Ishikawa (cell line): Measurements from ENCODE around the gene GRM7.

ENCODE experiments used
- CEBPB ChIP-seq: IDR thresholded peaks from 2 replicates; pipeline ENCODE4 v1.6.1; 2012
- CREB1 ChIP-seq: IDR thresholded peaks from 2 replicates; pipeline ENCODE4 v1.6.1; 2012; ENCODE audit warnings: low read depth
- EGR1 ChIP-seq: IDR thresholded peaks from 2 replicates; pipeline ENCODE4 v1.6.1; 2012
- EP300 ChIP-seq: IDR thresholded peaks from 2 replicates; pipeline ENCODE4 v1.6.1; 2012; ENCODE audit warnings: borderline replicate concordance
- FOXM1 ChIP-seq: IDR thresholded peaks from 2 replicates; pipeline ENCODE4 v1.6.1; 2012; ENCODE audit warnings: low read depth, borderline replicate concordance
- MAX ChIP-seq: IDR thresholded peaks from 2 replicates; pipeline ENCODE4 v1.6.1; 2012
- NFIC ChIP-seq: IDR thresholded peaks from 2 replicates; pipeline ENCODE4 v1.6.1; 2012
- RAD21 ChIP-seq: IDR thresholded peaks from 2 replicates; pipeline ENCODE4 v1.6.1; 2012; ENCODE audit warnings: low read depth
- REST ChIP-seq: IDR thresholded peaks from 2 replicates; pipeline ENCODE4 v1.6.1; 2012; ENCODE audit warnings: low read depth, mild to moderate bottlenecking
- TAF1 ChIP-seq: IDR thresholded peaks from 2 replicates; pipeline ENCODE4 v1.6.1; 2012; ENCODE audit warnings: low read depth, mild to moderate bottlenecking
- TCF12 ChIP-seq: IDR thresholded peaks from 2 replicates; pipeline ENCODE4 v1.6.1; 2012; ENCODE audit warnings: low read depth
- TEAD4 ChIP-seq: IDR thresholded peaks from 2 replicates; pipeline ENCODE4 v1.6.1; 2012
- USF1 ChIP-seq: IDR thresholded peaks from 2 replicates; pipeline ENCODE4 v1.6.1; 2012
- YY1 ChIP-seq: IDR thresholded peaks from 2 replicates; pipeline ENCODE4 v1.6.1; 2012; ENCODE audit warnings: low read depth
- ZBTB7A ChIP-seq: IDR thresholded peaks from 2 replicates; pipeline ENCODE4 v1.6.1; 2012; ENCODE audit warnings: low read depth

Gene GRM7

GRCh38 chr3:7574435-7574834 lies 713.5 kb downstream of the GRM7 start:
- TF ChIP-seq ZBTB7A (no peak), RAD21 (no peak), YY1 (no peak), FOXM1 (no peak), EGR1 (no peak)

GRCh38 chr3:7576071-7576470 lies 715.2 kb downstream of the GRM7 start:
- no peak for TF ChIP-seq TAF1
- no peak for TF ChIP-seq NFIC

- TF ChIP-seq EP300 = no peak
- TF ChIP-seq CEBPB = no peak
- no peak for TF ChIP-seq RAD21
Observed at GRCh38 chr3:7576506-7576905, 715.6 kb downstream of the GRM7 start.

- no peak for TF ChIP-seq TCF12
- TF ChIP-seq RAD21 = no peak
- TF ChIP-seq USF1 = no peak
- no peak for TF ChIP-seq CREB1
- no peak for TF ChIP-seq ZBTB7A
- no peak for TF ChIP-seq EGR1
- no peak for TF ChIP-seq EP300
- no peak for TF ChIP-seq YY1
- no peak for TF ChIP-seq NFIC
- TF ChIP-seq TAF1 = no peak
- no peak for TF ChIP-seq FOXM1
- TF ChIP-seq CEBPB = no peak
- no peak for TF ChIP-seq MAX
- TF ChIP-seq REST = no peak
- no peak for TF ChIP-seq TEAD4
Observed at GRCh38 chr3:7577513-7577912, 716.6 kb downstream of the GRM7 start.

- TF ChIP-seq FOXM1 = no peak
- no peak for TF ChIP-seq TEAD4
- TF ChIP-seq CREB1 = no peak
- TF ChIP-seq CEBPB = no peak
- TF ChIP-seq EP300 = no peak
- TF ChIP-seq YY1 = no peak
- TF ChIP-seq RAD21 = no peak
- no peak for TF ChIP-seq ZBTB7A
- TF ChIP-seq TCF12 = no peak
- TF ChIP-seq TAF1 = no peak
- no peak for TF ChIP-seq NFIC
- TF ChIP-seq EGR1 = no peak
- TF ChIP-seq MAX = no peak
- TF ChIP-seq REST = no peak
- no peak for TF ChIP-seq USF1
Observed at GRCh38 chr3:7581831-7582230, 720.9 kb downstream of the GRM7 start.

- TF ChIP-seq CEBPB (no peak), TAF1 (no peak), REST (no peak), EGR1 (no peak), FOXM1 (no peak), ZBTB7A (no peak), TCF12 (no peak), RAD21 (no peak), YY1 (no peak), USF1 (no peak), CREB1 (no peak), EP300 (no peak), MAX (no peak)
Observed at GRCh38 chr3:7585052-7585451, 724.1 kb downstream of the GRM7 start.
